Stimulated activated CD8-positive, alpha-beta memory T cell treated with anti-CD3 and anti-CD28 coated beads, Interleukin-2, amount 100 ng/mL, for 1 hour (primary cell): ENCODE data around the gene KIF23.
A peak's percentile ranks its signal among the peaks of the same experiment; 100 is the strongest.

Source experiments
- DNase-seq, 2 donors: peaks; one replicate each; pipeline ENCODE4 v3.0.0-alpha.2; 2020; ENCODE audit warnings: low read depth in 2 of 2

Gene KIF23

DNA sequence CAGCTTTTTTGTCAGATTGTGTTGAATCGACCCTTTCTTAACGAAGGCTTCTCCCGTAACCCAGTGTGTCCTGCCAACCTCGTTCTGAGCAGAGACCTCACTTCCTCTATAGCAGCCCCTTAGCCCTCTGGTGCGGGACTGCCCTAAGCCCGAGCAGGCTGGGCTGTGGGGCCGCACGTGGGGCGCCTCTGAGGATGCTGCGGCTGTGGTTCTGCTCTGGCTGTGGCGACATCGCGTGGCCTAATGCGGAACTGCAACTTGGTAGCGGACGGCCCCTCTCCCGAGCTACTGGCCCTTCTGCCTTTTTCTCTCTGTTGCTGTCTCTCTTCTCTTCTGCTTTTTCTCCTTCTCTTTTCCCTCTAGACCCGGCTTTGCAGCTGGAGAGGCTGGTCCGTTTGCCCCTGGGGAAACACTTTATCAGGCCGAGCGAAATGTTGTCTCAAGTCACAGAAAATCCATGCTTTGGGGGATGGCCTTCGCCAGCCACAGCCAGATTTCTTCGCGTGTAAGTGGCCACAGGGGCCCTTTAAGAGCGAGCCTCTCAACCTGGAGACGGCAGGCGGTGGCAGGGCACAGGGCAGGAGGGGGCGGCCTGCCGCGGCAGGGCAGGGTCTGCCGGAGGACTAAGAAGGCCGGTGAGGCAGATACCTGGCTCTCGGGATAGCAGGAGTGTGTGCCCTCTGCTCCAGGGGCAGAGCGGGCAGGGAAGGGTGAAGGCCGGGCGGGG lies 19.4 kb upstream of the KIF23 start:
- peak; percentile 66 to 67 for DNase-seq

DNA sequence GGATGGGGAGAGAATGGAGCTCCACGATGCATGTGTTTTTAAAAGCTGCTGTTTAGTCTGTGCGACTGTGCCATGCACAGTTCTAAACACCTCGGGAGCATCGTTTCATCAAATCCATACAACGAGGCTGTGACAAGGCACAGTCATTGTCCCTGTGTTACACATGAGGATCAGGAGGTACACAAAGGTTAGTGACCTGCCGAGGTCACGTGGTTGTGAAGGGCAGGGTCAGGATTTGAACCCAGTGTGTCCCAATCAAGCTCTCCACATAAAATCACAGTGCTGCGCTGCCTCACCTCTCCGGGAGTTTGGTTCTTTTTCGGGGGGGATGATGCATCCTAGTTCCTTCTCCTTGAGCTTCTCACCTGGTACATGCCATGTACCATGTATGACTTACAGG lies 18.7 kb upstream of the KIF23 start:
- DNase-seq: no peak

DNA sequence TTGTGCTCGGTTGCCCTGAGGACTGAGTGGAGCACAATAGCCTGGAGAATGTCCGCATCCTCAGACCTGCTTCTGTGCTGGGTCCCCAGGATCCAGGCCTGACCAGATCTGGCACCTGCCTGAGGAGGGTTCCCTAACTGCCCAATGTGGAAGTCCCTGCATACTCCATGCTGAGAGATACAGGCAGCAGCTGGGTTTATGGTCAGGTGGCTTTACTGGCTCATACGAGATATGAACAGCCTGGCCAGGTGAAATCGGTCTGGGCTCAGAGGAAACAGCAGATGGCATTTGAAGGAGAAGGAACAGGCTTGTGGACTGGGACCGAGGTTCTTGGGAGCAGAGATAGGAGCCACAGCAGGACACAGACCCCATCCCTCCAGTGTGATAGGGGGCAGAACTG lies 18.2 kb upstream of the KIF23 start:
- DNase-seq: no peak

DNA sequence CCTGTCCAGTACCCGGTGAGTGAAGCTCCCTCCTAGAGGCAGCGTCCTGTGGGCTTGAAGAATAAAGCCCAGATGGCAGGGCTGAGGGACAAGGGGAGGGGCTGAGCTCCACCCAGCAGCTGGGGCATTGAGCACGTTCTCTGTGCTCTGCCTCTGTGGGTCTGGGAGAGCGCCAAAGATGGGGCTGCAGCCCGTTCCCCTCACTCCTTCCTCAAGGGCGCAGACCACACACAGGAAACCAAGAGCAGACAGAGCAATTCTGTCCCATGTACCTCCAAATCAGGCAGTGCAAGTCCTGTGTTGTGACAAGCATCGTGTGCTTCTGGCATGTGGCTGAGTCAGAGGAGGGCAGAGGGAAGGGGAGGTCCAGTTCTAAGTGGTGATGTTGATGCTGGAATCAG lies 15.7 kb upstream of the KIF23 start:
- no peak for DNase-seq

DNA sequence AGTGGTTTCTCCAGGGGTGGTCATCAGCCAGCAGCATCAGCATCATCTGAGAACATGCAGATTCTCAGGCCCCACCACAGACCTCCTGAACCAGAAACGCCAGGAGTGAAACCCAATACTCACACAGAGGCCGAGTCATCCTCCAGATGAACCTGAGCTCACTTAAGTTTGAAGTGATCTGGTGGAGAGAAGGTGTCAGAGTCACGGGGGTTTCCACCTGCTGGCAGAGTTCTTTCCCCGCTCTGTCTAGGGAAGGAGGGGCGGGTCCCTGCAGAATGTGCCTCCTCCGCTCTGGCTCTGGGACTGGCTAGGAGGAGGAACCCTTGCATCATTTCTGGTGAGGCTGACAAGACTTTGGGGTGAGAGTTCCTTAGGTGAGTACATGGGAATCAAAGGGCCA lies 13.3 kb upstream of the KIF23 start:
- DNase-seq: no peak

DNA sequence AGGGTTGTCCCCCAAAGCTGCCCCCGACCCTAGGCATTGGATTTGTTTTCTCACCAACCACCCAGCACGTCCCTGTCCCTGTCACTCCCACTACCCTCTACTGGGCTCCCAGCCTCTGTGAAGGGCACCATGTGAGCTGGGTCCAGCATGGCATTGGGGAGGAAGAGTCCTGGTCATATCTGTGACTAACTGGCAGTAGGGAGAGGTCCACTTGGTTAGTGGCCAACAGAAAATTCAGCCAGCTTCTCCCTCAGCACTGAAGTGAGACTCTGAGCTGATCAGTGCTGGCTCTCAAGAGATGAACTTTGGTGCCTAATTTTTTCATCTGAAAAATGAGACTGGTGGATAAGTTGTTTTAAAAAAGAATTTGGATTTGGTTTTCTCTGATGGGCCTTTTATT lies 11.3 kb upstream of the KIF23 start:
- DNase-seq: no peak

DNA sequence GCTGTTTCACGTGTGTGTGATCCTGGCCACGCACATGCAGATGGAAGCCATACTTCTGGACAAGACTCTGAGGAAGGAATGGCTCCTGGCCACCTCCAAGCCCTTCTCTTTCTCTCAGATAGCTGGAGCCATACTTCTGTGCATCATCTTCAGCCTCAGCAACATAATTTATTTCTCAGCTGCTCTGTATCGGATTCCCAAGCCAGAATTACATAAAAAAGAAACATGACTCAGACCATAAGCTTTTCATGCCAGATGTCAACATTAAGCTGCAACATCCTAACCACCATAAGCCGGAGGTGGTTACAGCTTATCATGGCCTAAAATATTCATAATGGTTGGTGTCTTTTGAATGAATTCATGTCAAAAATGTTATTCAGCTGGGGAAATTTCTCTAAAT lies 10.6 kb upstream of the KIF23 start:
- no peak for DNase-seq

DNA sequence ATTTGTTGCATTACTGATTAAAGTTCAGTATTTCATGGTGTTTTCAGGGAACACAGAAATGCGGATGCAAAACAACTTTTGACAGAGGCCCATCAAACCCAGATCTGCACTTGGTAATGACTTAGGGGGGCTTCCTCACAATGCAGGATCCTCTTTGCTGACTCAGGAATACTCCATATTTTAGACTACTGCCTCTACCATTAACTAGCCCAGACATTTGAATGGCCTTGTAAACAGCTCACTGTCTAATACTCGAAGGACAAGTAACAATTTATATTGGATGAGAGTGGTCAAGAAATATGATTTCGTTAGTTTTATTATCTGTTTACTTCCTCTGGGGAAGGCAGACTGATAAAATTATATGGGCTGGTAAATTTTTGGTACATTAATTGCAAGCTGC lies 9.0 kb upstream of the KIF23 start:
- DNase-seq: no peak

DNA sequence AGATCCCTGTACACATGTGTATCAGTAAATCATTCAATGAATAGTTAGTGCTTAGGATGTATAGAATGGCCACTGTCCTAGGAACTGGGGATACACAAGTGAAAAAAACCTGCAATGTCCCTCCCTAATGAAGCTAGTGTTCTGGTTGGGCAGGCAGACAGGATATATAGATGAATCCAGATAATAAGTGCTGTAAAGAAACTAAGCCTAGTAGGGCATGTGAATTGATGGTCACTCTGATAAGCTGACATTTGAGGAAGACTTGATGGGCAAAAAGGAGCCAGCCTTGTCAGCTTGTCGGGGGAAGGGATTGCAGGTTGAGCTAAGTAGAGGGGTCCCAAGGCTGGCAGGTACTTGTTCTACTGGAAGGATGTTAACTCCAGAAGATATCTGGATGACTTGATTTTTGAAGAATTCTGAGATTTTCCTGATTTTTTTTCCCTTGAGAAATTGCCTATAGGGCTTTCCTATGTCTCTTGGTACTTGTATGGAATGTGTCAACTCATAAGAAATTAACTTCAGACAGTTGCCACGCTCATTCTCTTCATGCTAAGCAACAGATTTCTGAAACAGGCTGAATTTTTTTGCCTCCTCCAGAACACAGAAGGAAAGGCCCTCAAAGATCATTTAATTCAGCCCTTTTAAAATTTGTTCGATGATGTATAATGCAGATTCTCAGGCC lies 6.3 kb upstream of the KIF23 start:
- DNase-seq: no peak

DNA sequence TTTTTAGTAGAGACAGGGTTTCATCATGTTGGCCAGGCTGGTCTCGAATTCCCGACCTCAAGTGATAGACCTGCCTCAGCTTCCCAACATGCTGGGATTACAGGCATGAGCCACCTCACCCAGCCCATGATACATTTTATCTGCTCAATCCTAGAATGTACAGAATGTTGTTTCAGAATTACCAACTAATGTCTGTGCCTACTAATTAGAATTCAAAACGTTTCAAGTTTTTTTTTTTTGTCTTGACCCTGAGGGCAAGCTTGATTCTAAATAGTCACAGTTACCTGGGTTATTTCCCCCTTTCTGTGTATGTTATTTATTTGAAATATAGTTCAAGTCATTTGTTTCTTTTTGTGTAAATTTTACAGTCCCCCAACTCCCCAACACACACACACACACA lies 5.3 kb upstream of the KIF23 start:
- DNase-seq: no peak

DNA sequence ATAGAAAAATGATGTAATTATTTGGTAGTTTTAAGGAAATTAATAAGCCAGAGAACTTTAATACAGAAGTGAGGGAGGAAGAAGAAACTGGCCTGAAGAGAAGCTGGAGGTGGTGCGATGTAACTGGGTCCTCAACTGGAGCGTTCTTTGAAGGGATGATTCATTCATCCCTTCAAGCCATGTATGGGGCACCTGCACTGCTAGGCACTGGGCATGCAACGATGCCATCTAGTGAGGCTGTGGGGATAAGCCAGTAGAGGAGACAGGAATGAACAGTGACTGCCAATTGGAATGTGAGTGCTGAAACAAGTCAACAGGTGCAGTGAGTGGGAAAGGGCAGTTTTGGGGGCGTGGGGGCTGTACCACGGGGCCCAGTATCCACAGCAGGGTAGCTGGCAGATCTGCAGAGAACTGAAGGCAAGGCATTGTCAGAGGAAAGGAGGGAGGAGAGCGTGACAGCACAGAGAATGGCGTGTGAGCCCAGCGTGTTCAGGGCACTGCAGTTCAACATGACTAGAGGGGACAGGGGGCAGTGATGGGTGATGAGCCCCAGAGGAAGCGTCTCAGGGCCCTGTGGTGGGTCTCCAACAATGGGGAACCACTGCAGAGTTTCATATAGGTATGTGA lies 3.8 kb upstream of the KIF23 start:
- DNase-seq: no peak

DNA sequence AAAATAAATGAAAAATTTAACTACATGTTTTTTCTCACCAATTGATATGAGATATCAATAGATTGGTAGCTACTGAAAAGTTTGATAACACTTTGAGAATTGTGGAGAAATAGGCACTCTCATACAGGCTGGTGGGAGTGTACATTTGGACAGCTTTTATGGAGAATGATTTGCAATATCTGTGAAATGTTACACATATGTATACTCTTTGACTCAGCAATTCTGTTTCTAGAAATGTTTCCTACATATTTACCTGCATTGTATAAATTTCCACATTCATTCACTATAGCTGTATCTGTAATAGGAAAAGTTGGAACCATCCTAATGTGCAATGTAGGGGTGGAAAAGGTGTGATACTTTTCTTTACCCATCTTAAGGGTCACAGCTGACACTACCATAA lies 1.9 kb upstream of the KIF23 start:
- DNase-seq: no peak

DNA sequence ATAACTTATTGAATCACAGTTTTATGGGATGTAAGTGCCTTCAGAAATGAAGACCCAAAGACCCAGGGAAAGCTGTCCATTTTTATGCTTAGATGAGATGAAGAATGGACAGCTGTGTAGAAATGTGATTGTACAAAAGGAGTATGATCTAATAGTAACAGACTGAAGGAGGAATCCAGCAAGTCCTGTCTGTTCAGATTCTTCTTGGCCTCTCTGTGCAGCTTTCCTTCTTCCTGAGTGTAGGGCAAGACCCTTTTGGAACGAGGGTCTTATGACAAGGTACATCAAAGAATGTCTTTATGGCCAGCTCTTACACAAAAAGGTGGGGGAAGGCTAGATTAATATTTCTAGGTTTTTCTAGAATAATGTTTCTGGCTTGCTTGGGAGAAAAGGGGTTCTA lies 1.4 kb upstream of the KIF23 start:
- no peak for DNase-seq

DNA sequence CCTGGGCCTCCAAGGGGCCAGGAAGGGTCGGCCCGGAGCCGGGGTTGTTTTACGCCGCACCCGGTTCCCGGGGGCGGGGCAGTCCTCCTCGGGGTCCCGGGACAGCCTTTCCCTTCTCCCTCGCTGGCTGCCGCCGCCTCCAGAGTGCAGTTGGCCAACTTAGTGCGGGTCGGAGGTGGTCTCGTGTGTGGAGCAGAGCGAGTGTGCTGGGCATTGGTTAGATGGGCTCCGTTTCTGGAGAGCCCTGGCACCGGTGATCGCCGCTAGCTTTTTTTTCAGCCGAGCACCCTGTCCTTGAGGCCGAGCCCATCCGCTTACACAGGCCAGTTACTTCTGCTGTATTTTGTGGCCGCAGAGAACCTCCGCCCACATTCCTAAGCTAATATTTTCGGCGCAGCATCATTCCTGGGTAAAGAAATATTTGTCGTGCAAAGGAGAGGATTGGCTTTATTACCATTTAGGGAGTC lies 585 bp downstream of the KIF23 start:
- no peak for DNase-seq

DNA sequence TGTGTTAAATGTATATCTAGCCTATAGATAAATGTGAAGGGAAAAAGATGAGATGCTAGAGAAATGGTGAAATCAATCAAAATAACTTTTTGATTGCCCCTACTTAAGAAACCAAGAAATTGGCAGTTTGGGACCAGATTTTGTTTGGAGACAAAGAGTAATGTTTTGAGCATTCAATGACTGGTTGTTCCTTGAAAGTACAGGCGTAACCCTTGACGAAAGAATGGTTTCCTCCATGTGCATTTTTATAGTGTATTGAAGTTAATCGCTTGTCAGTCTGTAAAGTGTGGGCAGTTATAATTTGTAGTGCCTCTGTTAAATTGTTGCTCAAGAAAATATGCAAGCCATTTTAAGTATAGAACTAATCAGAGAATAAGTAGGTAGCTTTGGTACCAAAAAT lies 1.2 kb downstream of the KIF23 start:
- no peak for DNase-seq

DNA sequence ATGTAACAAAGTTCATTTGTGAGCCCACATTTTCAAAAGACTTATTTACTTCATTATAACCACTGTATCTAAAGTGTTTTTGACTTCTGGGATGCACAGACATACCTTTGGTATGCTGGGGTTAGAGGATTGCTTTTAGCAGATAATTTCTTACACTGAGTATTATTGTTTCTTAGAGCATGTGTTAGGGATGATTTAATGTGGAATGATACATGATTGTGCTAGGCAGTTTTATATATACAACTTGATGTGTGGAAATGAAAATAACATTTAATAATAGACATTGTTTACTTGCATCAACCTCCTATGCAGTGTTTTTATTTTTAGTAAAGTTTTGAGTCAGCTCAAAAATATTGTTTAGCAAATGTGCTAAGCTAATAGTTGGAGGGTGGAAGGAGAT lies 3.4 kb downstream of the KIF23 start:
- DNase-seq: no peak

DNA sequence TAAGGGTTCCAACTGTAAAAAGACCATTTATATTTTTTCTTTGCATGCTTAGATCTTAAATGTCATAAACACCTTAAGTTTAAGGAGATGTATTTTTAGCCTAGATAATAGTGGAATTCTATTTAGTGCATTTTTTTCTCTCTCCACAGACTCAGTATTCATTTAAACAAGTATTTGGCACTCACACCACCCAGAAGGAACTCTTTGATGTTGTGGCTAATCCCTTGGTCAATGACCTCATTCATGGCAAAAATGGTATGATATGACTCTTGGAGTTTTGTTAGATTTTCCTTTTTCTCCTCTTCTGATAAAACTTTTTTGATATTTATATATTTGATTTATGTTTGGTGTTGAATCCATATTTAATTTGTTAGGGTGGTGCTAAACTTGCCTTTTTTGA lies 7.3 kb downstream of the KIF23 start:
- DNase-seq: no peak

DNA sequence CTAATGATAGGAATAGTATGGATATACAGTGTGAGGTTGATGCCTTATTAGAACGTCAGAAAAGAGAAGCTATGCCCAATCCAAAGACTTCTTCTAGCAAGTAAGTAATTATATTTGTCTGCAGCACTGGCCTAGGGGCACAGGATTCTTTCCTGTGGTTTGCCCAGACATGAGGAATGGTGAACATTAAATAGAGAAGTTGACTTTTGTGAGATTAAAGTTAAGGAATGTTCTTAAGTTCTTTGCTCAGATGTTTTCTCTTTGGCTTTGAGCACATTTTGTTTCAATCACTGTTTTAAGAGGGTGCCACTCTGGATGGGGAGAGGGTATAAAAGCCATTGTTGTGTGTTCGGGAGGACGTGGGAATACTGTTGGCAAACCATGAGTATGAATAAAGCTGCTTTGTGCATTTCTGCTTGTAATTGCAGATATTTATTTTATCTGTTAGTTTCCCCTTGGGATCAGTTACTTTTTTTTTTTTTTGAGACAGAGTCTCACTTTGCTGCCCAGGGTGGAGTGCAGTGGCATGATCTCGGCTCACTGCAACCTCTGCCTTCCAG lies 8.3 kb downstream of the KIF23 start:
- no peak for DNase-seq

DNA sequence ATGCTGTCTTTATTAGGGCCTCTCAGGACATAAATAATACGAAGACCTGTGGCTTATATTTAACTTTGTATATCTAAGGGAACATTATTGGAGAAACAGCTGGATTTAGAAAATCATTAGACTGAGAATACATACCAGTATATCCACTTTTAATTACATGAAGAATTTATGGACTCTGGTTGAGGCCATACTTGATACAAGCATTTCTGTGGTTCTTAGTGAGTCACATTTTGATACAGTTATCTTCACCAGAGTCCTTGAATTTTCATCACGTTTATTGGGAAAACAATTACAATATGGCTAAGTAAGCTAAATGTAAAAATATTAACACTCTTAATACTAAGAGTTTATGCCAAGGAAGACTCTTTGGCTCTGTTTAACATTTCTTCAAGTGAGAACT lies 9.9 kb downstream of the KIF23 start:
- DNase-seq: no peak

DNA sequence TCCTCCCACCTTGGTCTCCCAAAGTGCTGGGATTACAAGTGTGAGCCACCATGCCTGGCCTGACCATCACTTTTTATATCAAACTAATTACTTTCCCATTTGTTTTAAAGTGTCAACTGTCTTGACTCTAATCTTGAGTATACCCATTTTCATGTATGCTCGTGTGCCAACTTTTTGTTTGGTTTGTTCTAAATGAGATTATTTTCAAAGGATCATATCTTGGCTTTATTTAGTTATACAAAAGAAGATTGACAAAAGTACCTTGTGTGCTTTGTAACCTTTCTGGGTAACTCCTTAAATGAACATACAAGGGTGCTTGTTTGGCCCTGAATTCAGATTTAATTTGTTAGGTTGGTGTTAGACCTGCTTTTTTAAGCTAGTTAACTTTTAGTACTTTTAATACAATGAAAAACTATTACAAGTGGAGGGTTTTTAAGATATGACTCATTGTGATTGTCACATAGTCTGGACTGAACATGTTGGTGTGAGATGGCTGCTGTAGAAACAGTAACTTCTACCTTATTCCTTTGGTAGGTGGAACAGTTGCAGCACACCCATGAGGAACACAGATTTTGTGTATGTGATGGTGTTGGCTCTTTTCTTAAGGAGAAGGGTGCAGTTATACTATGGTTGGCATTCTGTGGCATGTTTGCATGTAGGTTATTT lies 10.7 kb downstream of the KIF23 start:
- no peak for DNase-seq

DNA sequence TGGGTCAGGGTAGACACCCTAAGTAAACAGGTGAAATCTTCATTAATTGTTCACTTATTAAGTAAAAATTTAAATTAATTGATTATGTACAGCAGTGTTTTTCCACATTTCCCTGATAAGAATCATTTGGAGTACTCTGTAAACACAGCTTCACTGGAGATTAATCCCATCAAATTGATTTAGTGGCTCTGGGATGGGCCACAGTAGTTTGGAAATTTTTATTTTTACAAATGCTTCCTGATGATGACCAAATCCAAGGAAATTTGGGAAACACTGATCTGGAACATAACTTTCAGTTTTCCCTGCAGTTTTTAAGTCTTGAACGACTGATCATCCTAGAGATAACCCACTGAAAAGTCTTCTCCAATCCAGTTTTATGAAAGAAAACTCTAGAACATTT lies 19.7 kb downstream of the KIF23 start:
- DNase-seq: no peak

DNA sequence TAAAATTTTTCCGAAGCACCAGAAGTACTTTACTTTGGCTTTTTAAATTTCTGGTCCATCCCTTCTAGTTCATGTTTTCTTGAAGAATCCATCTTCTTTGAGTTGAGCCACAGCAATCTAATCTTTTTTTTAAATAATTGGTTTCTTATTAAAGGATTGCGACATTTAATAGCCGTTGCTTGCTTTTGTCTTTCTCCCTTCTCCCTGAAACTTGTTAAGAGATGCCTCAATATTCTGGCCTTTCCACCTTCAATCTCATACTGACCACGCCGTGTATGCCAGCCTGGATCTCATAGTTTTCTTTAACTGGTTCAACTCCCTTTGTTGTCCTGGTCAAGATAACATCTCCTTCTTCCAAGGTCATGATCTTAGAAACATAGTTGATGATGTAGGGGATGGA lies 20.1 kb downstream of the KIF23 start:
- no peak for DNase-seq
